GM20000 (cell line): ENCODE results near the gene CYP4F8.

Source experiments
- DNase-seq: peaks from one replicate; pipeline ENCODE4 v3.0.0; 2012; ENCODE audit warnings: low spot score
- TF ChIP-seq, protein P1 (sequence below): IDR thresholded peaks from 2 replicates; pipeline ENCODE4 v1.5.1; 2012; ENCODE audit warnings: mild to moderate bottlenecking, control low read depth; ENCODE audit errors: extremely low read depth, missing control alignments

CYP4F8 gene

GRCh38 chr19:15651791-15652190 lies 36.8 kb downstream of the CYP4F8 start:
- no peak for DNase-seq
- TF ChIP-seq, protein P1, sequence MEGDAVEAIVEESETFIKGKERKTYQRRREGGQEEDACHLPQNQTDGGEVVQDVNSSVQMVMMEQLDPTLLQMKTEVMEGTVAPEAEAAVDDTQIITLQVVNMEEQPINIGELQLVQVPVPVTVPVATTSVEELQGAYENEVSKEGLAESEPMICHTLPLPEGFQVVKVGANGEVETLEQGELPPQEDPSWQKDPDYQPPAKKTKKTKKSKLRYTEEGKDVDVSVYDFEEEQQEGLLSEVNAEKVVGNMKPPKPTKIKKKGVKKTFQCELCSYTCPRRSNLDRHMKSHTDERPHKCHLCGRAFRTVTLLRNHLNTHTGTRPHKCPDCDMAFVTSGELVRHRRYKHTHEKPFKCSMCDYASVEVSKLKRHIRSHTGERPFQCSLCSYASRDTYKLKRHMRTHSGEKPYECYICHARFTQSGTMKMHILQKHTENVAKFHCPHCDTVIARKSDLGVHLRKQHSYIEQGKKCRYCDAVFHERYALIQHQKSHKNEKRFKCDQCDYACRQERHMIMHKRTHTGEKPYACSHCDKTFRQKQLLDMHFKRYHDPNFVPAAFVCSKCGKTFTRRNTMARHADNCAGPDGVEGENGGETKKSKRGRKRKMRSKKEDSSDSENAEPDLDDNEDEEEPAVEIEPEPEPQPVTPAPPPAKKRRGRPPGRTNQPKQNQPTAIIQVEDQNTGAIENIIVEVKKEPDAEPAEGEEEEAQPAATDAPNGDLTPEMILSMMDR, result no peak

GRCh38 chr19:15652559-15653278 lies 37.7 kb downstream of the CYP4F8 start:
- no peak for DNase-seq
- TF ChIP-seq, protein P1, result no peak

- TF ChIP-seq, protein P1, result no peak
Measured at GRCh38 chr19:15656467-15656866, 41.4 kb downstream of the CYP4F8 start.

DNA sequence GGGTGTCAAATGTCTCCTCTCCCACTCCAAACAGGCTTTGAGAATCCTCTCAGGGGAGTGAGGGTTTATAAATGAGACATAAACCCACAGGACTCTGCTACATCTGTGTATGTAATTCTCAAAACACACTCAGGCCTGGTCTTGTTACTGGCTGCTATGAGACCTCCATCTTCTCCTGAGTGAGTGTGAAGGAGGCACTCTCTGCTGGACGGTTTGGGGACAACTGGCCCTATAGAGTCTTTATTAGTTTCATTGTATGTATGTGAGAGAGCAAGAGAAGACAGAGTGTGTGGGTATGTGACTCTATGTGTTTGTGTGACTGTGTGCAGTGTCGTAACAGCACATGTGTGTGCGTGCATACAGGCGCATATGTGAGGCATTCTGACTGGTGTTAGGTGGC lies 48.2 kb downstream of the CYP4F8 start:
- TF ChIP-seq, protein P1, result no peak
- DNase-seq, result no peak

More at GRCh38 chr19:15656467-15656866, 41.4 kb downstream of the CYP4F8 start:
- no peak for DNase-seq

DNA sequence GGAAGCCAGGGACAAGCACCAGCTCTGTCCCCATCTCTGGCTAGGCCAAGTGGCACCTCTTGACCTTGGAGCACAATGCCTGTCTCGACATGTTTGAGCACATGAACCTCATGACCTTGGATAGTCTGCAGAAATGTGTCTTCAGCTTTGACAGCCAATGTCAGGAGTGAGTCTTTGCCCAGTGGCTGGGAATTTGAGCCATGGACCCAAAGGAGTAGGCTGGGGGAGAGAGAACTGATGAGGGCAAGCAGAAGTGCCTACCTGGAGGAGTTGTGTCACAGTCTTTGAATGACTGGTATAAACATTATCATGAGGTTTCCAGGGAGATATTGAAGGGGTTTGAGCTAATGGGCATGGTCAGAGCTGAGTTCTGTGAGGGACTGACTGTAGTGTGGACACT lies 51.2 kb downstream of the CYP4F8 start:
- no peak for DNase-seq
- TF ChIP-seq, protein P1, result no peak

- TF ChIP-seq, protein P1, result no peak
- no peak for DNase-seq
Measured at GRCh38 chr19:15666883-15667282, 51.9 kb downstream of the CYP4F8 start.

DNA sequence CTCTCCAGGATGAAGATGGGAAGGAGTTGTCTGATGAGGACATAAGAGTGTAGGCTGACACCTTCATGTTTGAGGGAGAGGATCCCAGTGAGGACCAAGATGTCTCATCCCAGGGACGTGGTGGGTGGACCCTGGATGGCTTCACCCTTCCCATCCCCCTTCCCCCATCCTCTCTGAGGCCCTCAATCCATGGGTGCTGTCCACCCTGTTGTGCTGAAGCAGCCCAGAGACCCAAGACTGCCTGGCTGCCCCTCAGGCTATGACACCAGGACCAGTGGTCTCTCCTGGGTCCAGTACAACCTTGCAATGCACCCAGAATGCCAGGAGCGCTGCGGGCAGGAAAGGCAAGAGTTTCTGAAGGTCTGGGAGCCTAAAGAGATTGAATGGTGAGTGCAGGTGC lies 54.4 kb downstream of the CYP4F8 start:
- TF ChIP-seq, protein P1, result no peak
- DNase-seq, result no peak
